DND-41 (cell line): ENCODE data around the gene FOSB.

Experiments used
- ATAC-seq: fragments of 200-7000 bp; cut with Tn5 transposase; 3 replicates; pipeline ENCODE4 v1.9.1; 2021; ENCODE audit warnings: low read depth; ENCODE audit not compliant: insufficient read depth
- DNase-seq: peaks from one replicate; pipeline ENCODE4 v3.0.0-alpha.2; 2020
- H2AFZ ChIP-seq: 2 replicates; pipeline ENCODE4 v1.6.0; 2012; ENCODE audit warnings: low read depth, low read length
- H3K27ac ChIP-seq: 2 replicates; pipeline ENCODE4 v1.5.1; 2012; ENCODE audit warnings: low read length, inconsistent platforms
- H3K27me3 ChIP-seq: fragments of 200-600 bp; sonication (generic); 2 replicates; pipeline ENCODE4 v1.6.0; 2012; ENCODE audit warnings: low read length, mild to moderate bottlenecking, inconsistent platforms; ENCODE audit not compliant: insufficient read depth, poor library complexity
- H3K36me3 ChIP-seq: 2 replicates; pipeline ENCODE4 v1.5.1; 2012; ENCODE audit warnings: low read length, inconsistent platforms; ENCODE audit not compliant: insufficient read depth
- H3K4me1 ChIP-seq: 2 replicates; pipeline ENCODE4 v1.5.1; 2012; ENCODE audit warnings: mild to moderate bottlenecking, low read length; ENCODE audit not compliant: insufficient read depth
- H3K4me2 ChIP-seq: 2 replicates; pipeline ENCODE4 v1.6.0; 2012; ENCODE audit warnings: mild to moderate bottlenecking, moderate library complexity, low read length, inconsistent platforms; ENCODE audit not compliant: insufficient read depth
- H3K4me3 ChIP-seq, 2 experiments: fragments of 200-600 bp in 1 of 2; shearing (Covaris generic) in 1 of 2; 2 replicates each; pipeline ENCODE4 v1.5.1; 2012 to 2016; ENCODE audit warnings: inconsistent platforms in 2 of 2, low read length in 2 of 2, mild to moderate bottlenecking in 2 of 2, low read depth in 1 of 2, moderate library complexity in 1 of 2
- H3K79me2 ChIP-seq: 2 replicates; pipeline ENCODE4 v1.6.0; 2012; ENCODE audit warnings: low read length, inconsistent platforms; ENCODE audit not compliant: insufficient read depth
- H3K9ac ChIP-seq: 2 replicates; pipeline ENCODE4 v1.6.0; 2012; ENCODE audit warnings: low read depth, mild to moderate bottlenecking, inconsistent platforms, low read length, moderate library complexity
- H3K9me3 ChIP-seq: 2 replicates; pipeline ENCODE4 v1.5.1; 2012; ENCODE audit warnings: low read length, moderate library complexity, mild to moderate bottlenecking, inconsistent platforms; ENCODE audit not compliant: insufficient read depth, severe bottlenecking
- H4K20me1 ChIP-seq: 2 replicates; pipeline ENCODE4 v1.6.0; 2012; ENCODE audit warnings: low read length; ENCODE audit not compliant: insufficient read depth
- EZH2 ChIP-seq: IDR thresholded peaks from 3 replicates; pipeline ENCODE4 v1.6.1; 2012; ENCODE audit warnings: borderline replicate concordance, low read depth, mild to moderate bottlenecking, moderate library complexity, low read length, inconsistent platforms; ENCODE audit not compliant: severe bottlenecking
- TF ChIP-seq, protein P1 (sequence below): IDR thresholded peaks from 2 replicates; pipeline ENCODE4 v1.5.1; 2012; ENCODE audit warnings: borderline replicate concordance, low read length, moderate library complexity, mild to moderate bottlenecking; ENCODE audit not compliant: poor library complexity, severe bottlenecking; ENCODE audit errors: extremely low read depth

FOSB gene

DNA sequence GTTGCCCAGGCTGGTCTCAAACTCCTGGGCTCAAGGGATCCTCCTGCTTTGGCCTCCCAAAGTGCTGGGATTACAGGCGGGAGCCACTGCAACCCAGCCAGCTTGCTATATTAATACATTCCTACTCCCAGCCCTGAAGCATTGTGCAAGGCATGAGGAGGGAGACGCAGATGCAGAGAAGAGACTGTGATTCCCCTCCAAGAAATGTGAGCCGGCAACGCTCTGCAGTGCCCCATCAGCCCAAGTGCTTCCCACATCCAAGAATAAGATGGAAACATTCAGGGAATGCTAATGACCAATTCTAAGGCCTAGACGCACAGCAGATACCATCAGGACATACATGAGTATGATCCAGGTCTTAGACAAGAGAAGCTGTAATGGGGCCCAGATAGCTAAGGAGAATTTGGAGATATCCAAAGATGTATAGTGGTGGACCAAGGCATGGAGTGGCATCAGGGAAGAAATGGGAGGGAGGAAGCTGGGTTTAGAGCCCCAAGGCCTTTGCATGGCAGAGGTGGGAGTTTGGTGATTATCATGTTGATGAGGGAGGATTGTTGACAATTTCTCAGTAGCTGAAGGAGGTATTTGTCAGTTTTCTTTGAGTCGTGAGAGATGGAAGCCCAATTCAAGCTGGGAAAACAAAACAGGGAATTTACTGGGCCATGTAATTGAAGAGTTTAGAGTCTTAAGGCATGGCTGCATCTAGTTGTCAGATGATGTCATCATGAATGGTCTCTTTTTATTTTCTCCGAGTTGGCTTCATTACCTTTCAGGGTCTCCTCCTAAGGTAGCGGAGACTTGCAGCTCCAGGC, 33.3 kb downstream of the FOSB start:
- Histone ChIP-seq H3K27me3 (no peaks in the 10 kb centered on the region), H3K79me2 (no peaks in the 10 kb centered on the region), H3K36me3 (no peaks in the 10 kb centered on the region), H3K27ac (no peak overlapping the region), H3K9ac (no peak overlapping the region), H3K9me3 (no peaks in the 10 kb centered on the region), H3K4me3 (no peak overlapping the region), H3K4me1 (peaks cover 26% of the 10 kb centered on the region), H2AFZ (no peak overlapping the region), H4K20me1 (peaks cover 1% of the 10 kb centered on the region), H3K4me2 (no peak overlapping the region)
- DNase-seq (no peak), ATAC-seq (no peak)
- TF ChIP-seq, protein P1, sequence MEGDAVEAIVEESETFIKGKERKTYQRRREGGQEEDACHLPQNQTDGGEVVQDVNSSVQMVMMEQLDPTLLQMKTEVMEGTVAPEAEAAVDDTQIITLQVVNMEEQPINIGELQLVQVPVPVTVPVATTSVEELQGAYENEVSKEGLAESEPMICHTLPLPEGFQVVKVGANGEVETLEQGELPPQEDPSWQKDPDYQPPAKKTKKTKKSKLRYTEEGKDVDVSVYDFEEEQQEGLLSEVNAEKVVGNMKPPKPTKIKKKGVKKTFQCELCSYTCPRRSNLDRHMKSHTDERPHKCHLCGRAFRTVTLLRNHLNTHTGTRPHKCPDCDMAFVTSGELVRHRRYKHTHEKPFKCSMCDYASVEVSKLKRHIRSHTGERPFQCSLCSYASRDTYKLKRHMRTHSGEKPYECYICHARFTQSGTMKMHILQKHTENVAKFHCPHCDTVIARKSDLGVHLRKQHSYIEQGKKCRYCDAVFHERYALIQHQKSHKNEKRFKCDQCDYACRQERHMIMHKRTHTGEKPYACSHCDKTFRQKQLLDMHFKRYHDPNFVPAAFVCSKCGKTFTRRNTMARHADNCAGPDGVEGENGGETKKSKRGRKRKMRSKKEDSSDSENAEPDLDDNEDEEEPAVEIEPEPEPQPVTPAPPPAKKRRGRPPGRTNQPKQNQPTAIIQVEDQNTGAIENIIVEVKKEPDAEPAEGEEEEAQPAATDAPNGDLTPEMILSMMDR = no peak
- TF ChIP-seq EZH2 = no peak

GRCh38 chr19:45501730-45502014, 33.9 kb downstream of the FOSB start:
- no peak for TF ChIP-seq EZH2
- TF ChIP-seq, protein P1 = no peak

GRCh38 chr19:45502111-45502510, 34.3 kb downstream of the FOSB start:
- H3K9ac ChIP-seq = no peak overlapping the region
- H2AFZ ChIP-seq = no peak overlapping the region
- TF ChIP-seq EZH2 = no peak
- TF ChIP-seq, protein P1 = no peak
- H3K27me3 ChIP-seq = no peaks in the 10 kb centered on the region
- no peaks in the 10 kb centered on the region for H3K36me3 ChIP-seq
- H3K4me1 ChIP-seq = peaks cover 22% of the 10 kb centered on the region
- no peak overlapping the region for H3K4me2 ChIP-seq
- no peaks in the 10 kb centered on the region for H4K20me1 ChIP-seq
- H3K4me3 ChIP-seq = no peak overlapping the region
- ATAC-seq = no peak
- no peak overlapping the region for H3K27ac ChIP-seq
- no peak for DNase-seq
- H3K79me2 ChIP-seq = no peaks in the 10 kb centered on the region; the same call in 1 of the 2 replicates
- H3K9me3 ChIP-seq = no peaks in the 10 kb centered on the region

More at GRCh38 chr19:45501730-45502014, 33.9 kb downstream of the FOSB start:
- no peak for ATAC-seq
- Histone ChIP-seq H3K36me3 (no peaks in the 10 kb centered on the region), H3K27me3 (no peaks in the 10 kb centered on the region), H3K9ac (no peak overlapping the region), H3K9me3 (no peaks in the 10 kb centered on the region), H2AFZ (no peak overlapping the region), H3K4me1 (peaks cover 23% of the 10 kb centered on the region), H3K79me2 (no peaks in the 10 kb centered on the region), H4K20me1 (no peaks in the 10 kb centered on the region), H3K27ac (no peak overlapping the region), H3K4me2 (no peak overlapping the region), H3K4me3 (no peak overlapping the region)
- no peak for DNase-seq
